Peyer's patch (tissue), 4 donors: ENCODE measurements around the gene PCYT1A. TPM values are rescaled to one million over a fixed set of nuclear protein-coding genes. Genes with fewer than 3 reads are reported as not detected.

Experiments
- DNase-seq, 3 donors: peaks; one replicate each; pipeline ENCODE4 v3.0.0-alpha.2; 2017 to 2019
- H3K27ac ChIP-seq, 4 donors: fragments of 200-600 bp; sonication (generic); one replicate each; pipeline ENCODE4 v1.5.1; 2016 to 2019
- H3K27me3 ChIP-seq, 2 donors: fragments of 200-600 bp; sonication (generic); one replicate each; pipeline ENCODE4 v1.5.1; 2019
- H3K36me3 ChIP-seq, 3 donors: fragments of 200-600 bp; sonication (generic); one replicate each; pipeline ENCODE4 v1.5.1; 2016 to 2019
- H3K4me1 ChIP-seq, 4 donors: fragments of 200-600 bp; sonication (generic); one replicate each; pipeline ENCODE4 v1.5.1; 2016 to 2019
- H3K4me3 ChIP-seq, 4 donors: fragments of 200-600 bp; sonication (generic); 1 replicate in 3 of 4; 2 replicates in 1 of 4; pipeline ENCODE4 v1.5.1; 2016 to 2019; ENCODE audit warnings: mild to moderate bottlenecking in 1 of 4
- H3K9me3 ChIP-seq, 4 donors: fragments of 200-600 bp; sonication (generic); one replicate each; pipeline ENCODE4 v1.5.1; 2016 to 2019; ENCODE audit warnings: mild to moderate bottlenecking in 1 of 4
- POLR2A ChIP-seq, 2 donors: fragments of 450-650 bp; IDR thresholded peaks; one replicate each; pipeline ENCODE4 v1.5.1; 2017; ENCODE audit warnings: antibody characterized with exemption in 2 of 2, mild to moderate bottlenecking in 2 of 2, moderate library complexity in 2 of 2
- total RNA-seq, 4 donors: library from RNA; depleted of rRNA; stranded (reverse); fragments of >200 nt; gene quantifications; one replicate each; pipeline ENCODE4 v1.1.0, GENCODE V29; 2016
- TF ChIP-seq, protein P1 (sequence below), 6 experiments: fragments of 450-650 bp in 4 of 6; fragments of 200-600 bp in 2 of 6; sonication (generic) in 1 of 6; IDR thresholded peaks; one replicate each; pipeline ENCODE4 v1.5.1; 2017 to 2019; ENCODE audit warnings: antibody characterized with exemption in 6 of 6, mild to moderate bottlenecking in 3 of 6, moderate library complexity in 1 of 6

The PCYT1A gene
- total RNA-seq, 4 donors from 2014 or later = 168 to 211 (median 177) TPM

DNA sequence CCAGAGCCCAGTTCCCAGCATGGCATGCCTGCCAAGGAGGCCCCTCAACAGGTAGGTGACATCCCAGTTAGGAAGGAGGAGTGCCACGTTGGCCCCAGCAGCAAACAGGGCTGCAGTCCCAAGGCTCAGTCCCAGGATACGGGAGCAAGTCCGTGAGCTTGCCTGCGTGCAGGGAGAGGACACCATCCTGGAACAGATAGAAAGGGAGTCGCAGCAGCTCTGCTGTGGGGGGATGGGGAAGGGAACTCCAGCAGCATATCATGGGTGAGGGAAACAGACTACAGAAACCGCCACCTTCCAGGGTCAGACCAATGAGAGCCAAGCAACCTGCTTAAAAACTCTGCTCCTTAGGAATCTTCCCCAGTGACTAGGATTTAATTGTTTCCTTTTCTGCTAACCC, 39.9 kb upstream of the PCYT1A start:
- no peak for TF ChIP-seq POLR2A (IDR thresholded peaks at IDR 0.05)
- TF ChIP-seq, protein P1, sequence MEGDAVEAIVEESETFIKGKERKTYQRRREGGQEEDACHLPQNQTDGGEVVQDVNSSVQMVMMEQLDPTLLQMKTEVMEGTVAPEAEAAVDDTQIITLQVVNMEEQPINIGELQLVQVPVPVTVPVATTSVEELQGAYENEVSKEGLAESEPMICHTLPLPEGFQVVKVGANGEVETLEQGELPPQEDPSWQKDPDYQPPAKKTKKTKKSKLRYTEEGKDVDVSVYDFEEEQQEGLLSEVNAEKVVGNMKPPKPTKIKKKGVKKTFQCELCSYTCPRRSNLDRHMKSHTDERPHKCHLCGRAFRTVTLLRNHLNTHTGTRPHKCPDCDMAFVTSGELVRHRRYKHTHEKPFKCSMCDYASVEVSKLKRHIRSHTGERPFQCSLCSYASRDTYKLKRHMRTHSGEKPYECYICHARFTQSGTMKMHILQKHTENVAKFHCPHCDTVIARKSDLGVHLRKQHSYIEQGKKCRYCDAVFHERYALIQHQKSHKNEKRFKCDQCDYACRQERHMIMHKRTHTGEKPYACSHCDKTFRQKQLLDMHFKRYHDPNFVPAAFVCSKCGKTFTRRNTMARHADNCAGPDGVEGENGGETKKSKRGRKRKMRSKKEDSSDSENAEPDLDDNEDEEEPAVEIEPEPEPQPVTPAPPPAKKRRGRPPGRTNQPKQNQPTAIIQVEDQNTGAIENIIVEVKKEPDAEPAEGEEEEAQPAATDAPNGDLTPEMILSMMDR (IDR thresholded peaks at IDR 0.05) = no peak
- H3K4me3 ChIP-seq = no peak overlapping the region
- H3K9me3 ChIP-seq = no peaks in the 10 kb centered on the region
- H3K27me3 ChIP-seq = no peaks in the 10 kb centered on the region
- no peaks in the 10 kb centered on the region for H3K4me1 ChIP-seq
- no peak overlapping the region for H3K27ac ChIP-seq
- no peaks in the 10 kb centered on the region for H3K36me3 ChIP-seq
- no peak for DNase-seq

DNA sequence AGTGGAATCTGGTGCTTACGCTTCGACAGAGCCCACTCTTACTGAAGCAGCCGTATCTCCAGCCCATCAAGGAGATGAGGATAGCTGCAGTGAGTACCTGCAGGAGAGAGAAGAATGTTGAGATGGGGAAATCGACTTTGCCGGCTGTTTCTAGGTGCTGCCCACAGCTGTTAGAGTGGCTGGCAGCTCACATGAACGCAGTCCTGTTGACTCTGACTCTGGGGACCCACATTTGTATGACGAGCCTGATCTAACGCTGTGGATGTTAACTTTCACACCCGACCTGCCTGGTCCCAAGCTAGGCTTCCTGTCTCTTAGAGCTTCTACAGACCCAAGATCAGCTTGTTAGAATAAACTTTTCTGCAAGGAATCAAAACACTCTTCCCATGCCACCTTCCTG, 39.4 kb upstream of the PCYT1A start:
- TF ChIP-seq, protein P1 (IDR thresholded peaks at IDR 0.05) = no peak
- no peak for TF ChIP-seq POLR2A (IDR thresholded peaks at IDR 0.05)
- no peak overlapping the region for H3K27ac ChIP-seq
- H3K36me3 ChIP-seq = no peaks in the 10 kb centered on the region
- no peak overlapping the region for H3K4me3 ChIP-seq
- H3K9me3 ChIP-seq = no peaks in the 10 kb centered on the region
- H3K27me3 ChIP-seq = no peaks in the 10 kb centered on the region
- DNase-seq = no peak
- H3K4me1 ChIP-seq = no peaks in the 10 kb centered on the region

DNA sequence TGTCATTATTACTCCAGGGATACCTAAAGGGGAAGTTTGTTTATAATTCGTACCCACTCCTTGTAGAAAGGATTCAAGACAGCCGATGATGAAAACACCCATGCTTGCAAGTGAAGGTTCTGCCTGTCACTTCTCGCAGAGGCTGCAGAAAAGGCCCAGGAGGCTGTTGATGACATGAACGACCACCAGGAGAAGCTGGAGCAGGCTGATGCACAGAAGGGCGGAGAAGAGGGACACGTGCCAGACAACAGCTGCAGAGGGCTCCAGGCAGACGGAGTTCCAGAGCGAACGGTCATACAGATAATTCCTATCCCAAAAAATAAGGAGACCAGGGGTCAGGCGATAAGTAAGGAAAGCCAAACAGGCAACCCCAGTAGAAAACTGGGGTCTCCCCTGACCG, 36.2 kb upstream of the PCYT1A start:
- no peaks in the 10 kb centered on the region for H3K27me3 ChIP-seq
- H3K9me3 ChIP-seq = no peaks in the 10 kb centered on the region
- no peak for DNase-seq
- TF ChIP-seq, protein P1 (IDR thresholded peaks at IDR 0.05) = no peak
- TF ChIP-seq POLR2A (IDR thresholded peaks at IDR 0.05) = no peak
- H3K4me3 ChIP-seq = no peak overlapping the region
- no peak overlapping the region for H3K27ac ChIP-seq
- no peaks in the 10 kb centered on the region for H3K36me3 ChIP-seq
- H3K4me1 ChIP-seq = peaks cover 0 to 2% (median 0%) of the 10 kb centered on the region in 4 donors

DNA sequence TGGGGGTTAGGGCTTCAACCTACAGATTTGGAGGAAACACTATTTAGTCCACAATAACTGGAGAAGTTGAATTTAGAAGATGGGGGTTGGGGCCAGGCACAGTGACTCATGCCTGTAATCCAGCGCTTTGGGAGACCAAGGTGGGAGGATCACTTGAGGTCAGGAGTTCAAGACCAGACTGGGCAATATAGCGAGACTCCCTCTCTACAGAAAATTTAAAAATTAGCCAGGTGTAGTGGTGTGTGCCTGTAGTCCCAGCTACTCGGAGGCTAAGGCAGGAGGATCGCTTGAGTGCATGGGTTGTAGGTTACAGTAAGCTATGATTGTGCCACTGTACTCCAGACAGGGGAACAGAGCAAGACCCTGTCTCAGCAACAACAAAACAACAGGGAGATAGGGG, 35.5 kb upstream of the PCYT1A start:
- H3K4me3 ChIP-seq = no peak overlapping the region
- TF ChIP-seq, protein P1 (IDR thresholded peaks at IDR 0.05) = no peak
- TF ChIP-seq POLR2A (IDR thresholded peaks at IDR 0.05) = no peak

DNA sequence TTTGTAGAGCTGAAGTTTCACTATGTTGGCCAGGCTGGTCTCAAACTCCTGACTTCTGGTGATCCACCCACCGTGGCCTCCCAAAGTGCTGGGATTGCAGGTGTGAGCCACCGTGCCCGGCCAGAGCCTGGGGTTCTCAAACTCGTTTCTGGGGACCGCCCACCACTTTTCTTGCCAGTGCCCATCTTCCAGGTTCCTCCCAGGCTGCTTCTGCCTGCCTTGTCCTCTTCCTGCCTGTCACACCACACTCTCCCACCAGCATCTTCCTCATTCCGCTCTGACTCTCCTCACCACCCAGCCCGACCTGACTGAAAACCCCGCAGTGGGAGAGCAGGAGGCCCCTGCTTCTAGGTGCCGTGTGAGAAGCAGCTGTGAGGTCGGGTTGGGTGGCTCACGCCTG, 33.6 kb upstream of the PCYT1A start:
- Histone ChIP-seq H3K9me3 (no peaks in the 10 kb centered on the region), H3K36me3 (no peaks in the 10 kb centered on the region), H3K27me3 (no peaks in the 10 kb centered on the region), H3K4me3 (no peak overlapping the region), H3K27ac (no peak overlapping the region), H3K4me1 (peaks cover 0 to 2% (median 0%) of the 10 kb centered on the region in 4 donors)
- DNase-seq = no peak
- TF ChIP-seq POLR2A (IDR thresholded peaks at IDR 0.05) = no peak
- TF ChIP-seq, protein P1 (IDR thresholded peaks at IDR 0.05) = no peak

More for the DNA sequence above, 35.5 kb upstream of the PCYT1A start:
- Histone ChIP-seq H3K36me3 (no peaks in the 10 kb centered on the region), H3K27ac (no peak overlapping the region), H3K27me3 (no peaks in the 10 kb centered on the region), H3K9me3 (no peaks in the 10 kb centered on the region), H3K4me1 (peaks cover 0 to 2% (median 0%) of the 10 kb centered on the region in 4 donors)
- DNase-seq = no peak

DNA sequence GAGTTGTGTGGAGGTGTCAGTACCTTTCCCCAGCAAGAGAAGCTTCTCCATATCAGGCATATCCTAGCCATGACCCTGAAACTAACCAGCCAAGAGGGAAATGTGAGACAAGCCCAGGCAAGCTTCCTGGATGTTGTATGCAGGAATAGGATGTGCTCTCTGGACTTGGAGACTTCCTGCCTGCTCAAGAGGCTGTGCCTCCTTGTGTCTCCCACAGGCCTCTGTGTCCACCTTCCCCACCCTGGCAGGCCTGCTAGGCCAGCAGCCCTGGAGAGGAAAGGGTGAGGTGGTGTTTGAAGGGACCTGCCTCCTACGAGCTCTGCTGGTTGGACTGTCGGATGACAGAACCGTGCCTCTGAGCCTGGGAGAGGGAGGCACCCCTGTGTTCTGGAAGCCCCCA, 32.6 kb upstream of the PCYT1A start:
- no peaks in the 10 kb centered on the region for H3K36me3 ChIP-seq
- H3K9me3 ChIP-seq = no peaks in the 10 kb centered on the region
- no peaks in the 10 kb centered on the region for H3K27me3 ChIP-seq
- no peak overlapping the region for H3K4me3 ChIP-seq
- TF ChIP-seq, protein P1 (IDR thresholded peaks at IDR 0.05) = no peak
- no peak for TF ChIP-seq POLR2A (IDR thresholded peaks at IDR 0.05)
- H3K4me1 ChIP-seq = peaks cover 0 to 2% (median 0%) of the 10 kb centered on the region in 4 donors
- DNase-seq = no peak
- no peak overlapping the region for H3K27ac ChIP-seq
